Dermis blood vessel endothelial cell (primary cell): ENCODE results near the gene KRT9. TPM values are rescaled to one million over a fixed set of nuclear protein-coding genes. Genes with fewer than 3 reads are reported as not detected.
"Not testable (repeated sequence)": the region's sequence is repeated elsewhere in the genome, so short reads cannot be mapped to it uniquely, and the experiment has no call there.

Source experiments
- DNase-seq: peaks from one replicate; pipeline ENCODE4 v3.0.0; 2010
- total RNA-seq: library from RNA; depleted of rRNA; stranded (reverse); fragments of >200 nt; gene quantifications from 2 replicates; pipeline ENCODE4 v1.2.3, GENCODE V29; 2014

The KRT9 gene, protein sequence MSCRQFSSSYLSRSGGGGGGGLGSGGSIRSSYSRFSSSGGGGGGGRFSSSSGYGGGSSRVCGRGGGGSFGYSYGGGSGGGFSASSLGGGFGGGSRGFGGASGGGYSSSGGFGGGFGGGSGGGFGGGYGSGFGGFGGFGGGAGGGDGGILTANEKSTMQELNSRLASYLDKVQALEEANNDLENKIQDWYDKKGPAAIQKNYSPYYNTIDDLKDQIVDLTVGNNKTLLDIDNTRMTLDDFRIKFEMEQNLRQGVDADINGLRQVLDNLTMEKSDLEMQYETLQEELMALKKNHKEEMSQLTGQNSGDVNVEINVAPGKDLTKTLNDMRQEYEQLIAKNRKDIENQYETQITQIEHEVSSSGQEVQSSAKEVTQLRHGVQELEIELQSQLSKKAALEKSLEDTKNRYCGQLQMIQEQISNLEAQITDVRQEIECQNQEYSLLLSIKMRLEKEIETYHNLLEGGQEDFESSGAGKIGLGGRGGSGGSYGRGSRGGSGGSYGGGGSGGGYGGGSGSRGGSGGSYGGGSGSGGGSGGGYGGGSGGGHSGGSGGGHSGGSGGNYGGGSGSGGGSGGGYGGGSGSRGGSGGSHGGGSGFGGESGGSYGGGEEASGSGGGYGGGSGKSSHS
- not detected in 2 replicates for total RNA-seq

DNA sequence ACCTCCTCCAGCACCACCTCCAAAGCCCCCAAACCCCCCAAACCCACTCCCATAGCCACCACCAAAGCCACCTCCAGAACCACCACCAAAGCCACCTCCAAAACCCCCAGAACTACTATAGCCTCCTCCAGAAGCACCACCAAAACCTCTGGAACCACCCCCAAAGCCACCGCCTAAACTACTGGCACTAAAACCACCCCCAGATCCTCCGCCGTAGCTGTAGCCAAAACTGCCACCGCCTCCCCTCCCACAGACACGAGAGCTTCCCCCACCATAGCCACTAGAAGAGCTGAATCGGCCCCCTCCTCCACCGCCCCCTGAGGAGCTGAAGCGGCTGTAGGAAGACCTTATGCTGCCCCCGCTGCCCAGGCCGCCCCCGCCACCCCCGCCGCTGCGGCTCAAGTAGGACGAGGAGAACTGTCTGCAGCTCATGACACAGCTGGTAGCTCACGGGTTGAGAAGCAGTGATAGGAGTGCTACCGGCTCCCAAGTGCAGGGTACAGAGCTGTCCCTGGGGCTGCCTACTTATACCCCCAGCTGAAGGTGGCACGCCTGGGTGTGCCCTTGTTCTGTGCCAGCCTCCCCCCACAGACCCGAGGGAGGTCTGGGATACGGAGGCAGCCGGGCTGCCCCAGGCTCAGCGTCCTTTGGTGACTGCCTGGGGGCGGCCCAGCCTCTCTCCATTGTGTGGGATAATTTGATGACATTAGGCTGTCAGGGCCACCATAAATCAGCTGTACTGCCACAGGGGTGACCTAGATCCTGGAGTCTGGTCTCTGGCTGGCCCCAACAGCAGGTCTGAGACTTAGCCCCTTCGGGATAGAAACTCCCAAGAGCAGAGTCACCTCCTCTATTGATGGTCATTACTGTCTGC lies at the start of gene KRT9:
Gene KRT9 (minus strand): TSS at position 499 of the 874 bp plus-strand sequence. CDS start 67 bp downstream, at position 432.
- DNase-seq, result no peak

DNA sequence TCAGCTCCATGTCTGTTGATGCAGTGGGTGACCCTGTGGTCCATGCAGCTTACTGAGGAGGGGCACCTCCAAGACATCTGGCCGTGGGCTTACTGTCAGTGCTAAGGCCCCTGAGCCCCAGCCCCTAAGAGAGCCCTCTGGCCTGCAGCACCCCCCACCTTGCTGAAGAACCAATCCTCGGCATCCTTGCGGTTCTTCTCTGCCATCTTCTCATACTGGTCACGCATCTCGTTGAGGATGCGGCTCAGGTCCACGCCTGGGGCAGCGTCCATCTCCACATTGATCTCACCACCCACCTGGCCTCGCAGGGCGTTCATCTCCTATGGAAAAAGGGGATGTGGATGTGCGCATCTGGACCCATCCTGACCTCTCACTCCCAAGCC lies 49.6 kb upstream of the KRT9 start:
- not testable (repeated sequence) for DNase-seq

DNA sequence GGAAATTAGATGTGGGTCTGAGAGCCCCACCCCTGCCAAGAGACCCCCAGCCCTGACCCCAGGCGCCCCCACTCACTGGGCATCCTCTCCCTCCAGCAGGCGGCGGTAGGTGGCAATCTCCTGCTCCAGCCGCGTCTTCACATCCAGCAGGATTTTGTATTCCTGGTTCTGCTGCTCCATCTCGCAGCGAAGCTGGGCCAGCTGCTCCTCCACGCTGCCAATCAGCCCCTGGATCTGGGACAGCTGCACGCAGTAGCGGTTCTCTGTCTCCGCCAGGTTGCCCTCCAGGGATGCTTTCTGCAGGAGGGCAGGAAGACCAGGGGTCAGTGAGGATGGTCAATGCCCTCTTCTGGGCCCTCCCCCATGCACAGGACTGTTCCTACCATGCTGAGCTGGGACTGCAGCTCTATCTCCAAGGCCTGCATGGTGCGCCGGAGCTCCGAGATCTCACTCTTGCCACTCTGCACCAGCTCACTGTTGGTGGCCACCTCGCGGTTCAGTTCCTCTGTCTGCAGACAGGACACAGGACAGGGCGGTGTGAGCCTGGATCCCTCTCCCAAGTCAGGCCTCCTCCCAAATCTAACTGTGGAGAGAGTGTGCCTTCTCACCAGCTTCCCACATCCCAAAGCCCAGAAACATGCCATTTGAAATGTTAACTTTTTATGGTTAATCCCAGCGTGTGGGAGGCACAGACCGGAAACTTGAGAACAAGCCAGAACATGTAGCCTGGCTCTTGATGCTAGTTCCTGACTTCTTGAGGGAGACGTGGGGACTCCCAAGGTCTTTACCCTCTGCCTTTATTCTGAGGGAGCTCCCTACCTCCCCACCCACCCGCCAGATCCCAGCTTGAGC lies 49.0 kb upstream of the KRT9 start:
- no peak for DNase-seq

DNA sequence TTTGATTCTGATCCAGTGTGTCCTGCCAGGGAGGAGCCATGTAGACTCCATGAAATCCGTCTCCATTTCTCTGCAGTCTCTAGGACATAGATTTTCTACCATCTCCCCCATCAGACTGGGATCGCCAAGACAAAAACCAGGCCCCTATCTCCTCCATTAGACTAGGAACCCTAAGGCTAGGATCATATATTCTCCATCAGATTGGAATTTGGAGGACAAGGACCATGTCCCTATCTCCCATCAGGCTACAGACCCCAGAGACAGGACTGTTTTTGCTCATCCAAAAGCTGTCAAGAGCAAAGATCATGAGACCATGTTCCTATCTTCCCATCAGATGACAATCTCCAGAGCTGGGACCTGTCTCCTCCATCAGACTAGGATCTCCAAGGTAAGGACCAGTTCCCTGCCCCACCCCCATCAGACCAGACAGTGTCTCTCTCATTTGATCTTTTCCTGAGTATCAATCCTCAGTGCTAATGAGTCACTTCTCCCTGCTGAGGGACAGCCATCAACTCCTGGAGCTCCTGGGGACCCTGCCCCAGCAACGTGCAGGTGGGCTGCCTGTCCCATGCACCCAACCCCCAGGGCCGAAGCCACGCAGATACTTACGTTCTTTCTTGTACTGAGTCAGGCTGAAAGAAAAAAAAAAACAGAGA lies 48.2 kb upstream of the KRT9 start:
- not testable (repeated sequence) for DNase-seq

DNA sequence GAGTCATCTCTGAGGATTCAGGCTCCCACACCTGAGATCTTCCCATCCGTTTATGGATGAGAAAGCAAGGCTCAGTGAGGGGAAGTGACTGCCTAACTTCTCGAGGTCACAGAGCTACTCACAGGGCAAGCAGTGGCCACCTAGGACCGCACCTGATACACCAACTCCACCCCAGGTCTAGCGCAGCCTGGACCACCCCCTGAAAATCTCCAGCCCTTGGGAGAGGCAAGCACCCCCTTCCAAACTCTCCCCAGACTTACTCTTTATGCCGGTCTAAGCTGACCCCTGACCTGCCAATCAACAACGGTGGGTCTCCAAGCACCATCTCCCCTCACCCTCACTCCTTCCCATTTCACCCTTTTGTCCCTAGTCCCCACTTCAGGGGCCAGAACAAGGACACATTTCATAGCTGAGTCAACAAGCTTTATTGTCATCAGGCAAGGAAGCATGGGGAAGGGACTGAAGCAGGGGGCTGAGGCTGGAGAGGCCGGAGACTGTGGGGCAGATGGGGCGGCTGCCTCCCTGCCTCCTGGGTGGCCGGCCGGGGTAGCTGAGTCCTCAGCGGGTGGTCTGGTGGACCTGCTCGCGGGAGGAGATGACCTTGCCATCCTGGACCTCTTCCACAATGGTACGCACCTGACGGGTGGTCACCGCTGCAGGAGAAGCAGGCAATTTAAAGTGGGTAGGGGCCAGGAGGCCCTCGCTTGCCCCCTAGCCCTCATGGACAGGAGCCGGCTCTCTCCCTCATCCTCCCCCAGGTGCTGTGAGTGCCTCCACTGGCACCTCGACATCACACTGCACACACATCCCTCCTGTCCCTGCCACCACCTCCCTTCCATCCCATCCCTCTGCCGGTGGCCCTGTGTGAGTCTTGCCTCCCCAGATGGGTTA lies 47.4 kb upstream of the KRT9 start:
- DNase-seq, result no peak

DNA sequence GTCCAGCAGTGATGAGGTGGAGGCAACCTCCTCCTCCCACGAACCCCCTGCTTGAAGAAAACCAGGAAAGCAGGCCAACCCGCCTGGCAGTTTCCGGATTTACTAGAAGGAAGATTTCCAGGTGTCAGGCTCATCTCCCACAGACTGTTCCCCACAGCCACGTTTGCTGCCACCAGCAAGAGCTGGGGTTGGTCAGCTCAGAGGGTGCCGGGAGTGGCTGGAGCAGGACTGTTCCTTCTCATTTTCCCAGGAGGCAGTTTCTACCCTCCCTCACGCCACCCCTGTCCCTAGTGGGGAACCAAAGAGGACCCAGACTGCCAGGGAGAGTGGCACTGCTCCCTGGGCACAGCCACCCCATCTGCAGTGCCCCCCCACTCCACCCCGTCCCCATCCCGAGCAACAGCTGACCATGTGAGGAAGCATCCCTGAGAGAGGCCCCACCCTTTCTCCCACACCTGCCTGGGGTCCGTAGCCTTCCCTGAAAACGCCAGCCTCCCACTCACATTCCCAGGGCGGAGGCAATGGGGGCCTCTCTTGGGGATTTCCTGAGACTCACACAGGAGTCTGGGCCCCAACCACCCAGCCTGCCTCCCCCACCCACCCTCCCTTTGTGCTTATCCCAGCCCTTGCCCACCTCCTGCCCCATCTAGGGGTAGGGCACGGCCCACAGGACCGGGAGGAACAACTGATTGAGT lies 46.6 kb upstream of the KRT9 start:
- no peak for DNase-seq

DNA sequence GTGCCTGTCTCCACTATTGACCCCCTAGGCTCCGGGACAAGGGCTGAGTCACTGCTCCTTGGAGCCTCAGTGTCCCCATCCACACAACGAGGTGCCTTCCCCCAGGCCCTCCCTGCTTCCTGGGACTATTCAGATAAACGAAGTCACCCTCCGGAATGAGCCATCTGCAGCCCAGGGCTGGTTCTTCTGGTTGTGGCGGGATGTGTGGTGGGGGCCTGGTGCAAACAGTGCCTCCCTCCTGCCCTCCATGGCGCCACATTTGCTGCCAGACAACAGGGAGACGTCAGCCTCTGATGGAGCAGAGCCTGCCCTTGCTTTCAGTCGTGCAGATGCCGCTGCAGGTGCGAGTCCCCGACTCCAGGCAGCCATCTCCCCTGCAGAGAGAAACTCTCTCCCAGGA lies 45.8 kb upstream of the KRT9 start:
- DNase-seq, result no peak

DNA sequence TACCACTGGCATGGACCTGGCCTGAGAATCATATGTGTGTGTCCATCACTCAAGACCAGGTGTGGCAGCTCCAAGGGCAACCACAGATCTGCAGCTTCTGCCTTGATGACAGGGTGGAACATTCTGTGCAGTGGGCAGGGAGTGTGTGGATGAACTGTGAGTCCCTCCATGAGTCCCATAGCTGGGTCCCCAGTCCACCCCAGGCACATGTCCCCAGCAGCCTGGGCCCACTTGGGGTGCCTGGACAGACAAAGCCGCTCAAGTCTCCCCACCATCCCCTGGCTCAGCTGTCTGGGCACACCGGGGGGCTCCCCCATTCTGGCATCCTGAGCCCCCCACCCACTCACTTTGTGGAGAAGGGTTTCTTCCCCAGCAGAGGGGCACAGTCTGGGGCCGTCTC lies 45.3 kb upstream of the KRT9 start:
- DNase-seq, result no peak

DNA sequence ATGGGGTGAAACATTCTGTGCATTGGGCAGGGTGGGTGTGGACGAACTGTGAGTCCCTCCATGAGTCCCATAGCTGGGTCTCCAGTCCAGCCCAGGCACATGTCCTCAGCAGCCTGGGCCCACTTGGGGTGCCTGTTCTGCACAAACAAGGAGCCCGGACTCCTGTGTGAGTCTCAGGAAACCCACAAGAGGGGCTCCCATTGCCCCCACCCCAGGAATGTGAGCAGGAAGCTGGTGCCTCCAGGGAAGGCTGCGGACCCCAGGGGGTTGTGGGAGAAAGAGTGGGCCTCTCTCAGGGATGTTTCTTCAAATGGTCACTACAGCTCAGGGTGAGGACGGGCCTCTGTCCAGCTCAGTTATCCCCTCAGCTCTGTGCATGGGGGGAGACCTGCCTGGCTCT lies 44.6 kb upstream of the KRT9 start:
- DNase-seq, result not testable (repeated sequence)

DNA sequence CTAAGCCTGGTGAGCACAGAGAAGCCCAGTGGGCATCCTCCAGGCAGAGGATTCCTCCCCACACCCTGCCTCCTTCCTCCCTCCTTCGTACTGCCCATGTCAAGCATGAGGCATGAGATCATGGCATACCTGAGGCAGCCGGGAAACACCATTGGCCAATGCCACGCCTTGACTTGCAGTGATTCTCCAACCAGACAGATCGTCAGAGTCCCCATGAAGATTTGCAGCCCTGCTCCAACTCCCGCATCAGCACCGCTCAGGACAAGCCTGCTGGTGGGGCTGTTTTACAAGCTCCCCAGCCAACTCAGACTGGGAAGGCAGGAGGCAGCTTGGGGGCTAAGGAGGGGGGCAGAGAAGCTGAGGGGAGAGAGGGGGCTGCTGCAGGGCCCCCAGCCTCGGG lies 43.6 kb upstream of the KRT9 start:
- no peak for DNase-seq

DNA sequence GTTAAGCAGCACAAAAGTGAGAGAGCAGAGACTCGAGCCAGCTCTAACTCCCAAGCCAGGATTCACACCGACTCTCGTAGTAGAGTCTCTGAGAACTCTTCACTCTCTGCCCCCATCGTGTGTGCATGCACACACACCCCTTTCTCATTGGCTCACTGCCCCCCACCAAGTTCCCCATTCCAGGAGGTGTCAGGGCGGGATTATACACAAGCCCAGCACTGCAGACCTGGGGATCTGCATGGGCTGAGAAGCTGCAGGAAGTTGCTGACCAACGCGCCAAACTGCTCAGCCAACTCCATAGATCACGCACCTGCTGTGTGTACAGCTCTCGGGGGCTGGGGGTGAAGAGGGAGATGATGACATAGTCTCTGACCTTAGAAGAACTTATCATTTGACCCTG lies 42.9 kb upstream of the KRT9 start:
- DNase-seq, result not testable (repeated sequence)

DNA sequence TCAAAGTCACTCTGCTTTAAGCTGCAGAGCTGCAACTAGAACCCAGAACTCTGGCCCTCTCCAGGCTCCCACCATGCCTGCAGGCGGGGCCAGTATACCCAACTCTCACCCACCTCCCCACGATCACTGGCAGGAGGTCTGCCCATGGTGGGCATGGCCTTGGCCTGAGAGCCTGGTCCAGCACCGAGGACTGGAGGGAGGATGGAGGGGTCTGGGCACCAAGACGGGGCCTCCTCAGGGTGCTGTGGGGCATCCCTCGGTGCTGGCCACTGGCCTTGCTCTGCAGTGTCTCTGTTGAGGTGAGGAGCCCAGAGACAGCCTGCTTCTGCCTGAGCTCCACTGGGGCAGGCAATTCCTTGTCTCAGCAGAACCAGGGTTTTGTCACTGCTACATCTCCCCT lies 42.2 kb upstream of the KRT9 start:
- DNase-seq, result no peak

DNA sequence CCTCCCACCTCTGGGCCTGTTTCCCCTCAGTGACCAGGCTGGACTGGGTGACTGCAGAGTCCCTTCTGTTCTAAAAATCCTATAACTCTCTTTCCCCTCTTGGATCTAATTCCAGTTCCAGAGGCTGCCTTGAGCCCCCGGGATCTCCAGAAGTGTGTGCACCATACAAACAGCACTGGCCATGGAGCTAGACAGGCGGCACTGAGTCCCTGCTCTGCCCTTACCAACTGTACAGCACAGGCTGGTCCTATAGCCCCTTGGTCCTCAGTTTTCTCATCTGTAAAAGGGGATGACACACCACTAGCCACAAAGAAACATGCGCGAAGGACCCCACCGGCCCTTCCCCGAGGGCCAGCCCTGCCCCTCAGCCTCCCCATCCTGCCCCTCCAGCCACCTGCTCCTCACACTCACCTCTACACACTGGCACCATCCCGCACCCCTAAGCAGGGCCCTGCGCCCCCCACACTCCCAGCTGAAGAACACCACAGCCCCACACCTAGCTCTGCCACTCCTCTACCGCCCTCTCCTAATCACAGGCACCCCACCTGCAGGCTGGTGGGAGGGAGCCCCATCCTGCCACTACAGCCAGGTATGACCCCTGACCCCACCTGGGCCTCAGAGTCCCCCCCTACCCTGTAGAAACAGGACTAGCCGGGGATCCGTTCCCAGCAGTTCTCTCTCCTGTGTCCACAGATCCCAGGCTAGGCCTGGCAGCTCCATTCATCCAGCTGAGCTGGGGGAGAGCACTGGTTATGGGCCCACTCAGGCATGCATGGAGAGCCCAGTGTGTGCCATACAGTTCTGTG lies 41.6 kb upstream of the KRT9 start:
- DNase-seq, result no peak

DNA sequence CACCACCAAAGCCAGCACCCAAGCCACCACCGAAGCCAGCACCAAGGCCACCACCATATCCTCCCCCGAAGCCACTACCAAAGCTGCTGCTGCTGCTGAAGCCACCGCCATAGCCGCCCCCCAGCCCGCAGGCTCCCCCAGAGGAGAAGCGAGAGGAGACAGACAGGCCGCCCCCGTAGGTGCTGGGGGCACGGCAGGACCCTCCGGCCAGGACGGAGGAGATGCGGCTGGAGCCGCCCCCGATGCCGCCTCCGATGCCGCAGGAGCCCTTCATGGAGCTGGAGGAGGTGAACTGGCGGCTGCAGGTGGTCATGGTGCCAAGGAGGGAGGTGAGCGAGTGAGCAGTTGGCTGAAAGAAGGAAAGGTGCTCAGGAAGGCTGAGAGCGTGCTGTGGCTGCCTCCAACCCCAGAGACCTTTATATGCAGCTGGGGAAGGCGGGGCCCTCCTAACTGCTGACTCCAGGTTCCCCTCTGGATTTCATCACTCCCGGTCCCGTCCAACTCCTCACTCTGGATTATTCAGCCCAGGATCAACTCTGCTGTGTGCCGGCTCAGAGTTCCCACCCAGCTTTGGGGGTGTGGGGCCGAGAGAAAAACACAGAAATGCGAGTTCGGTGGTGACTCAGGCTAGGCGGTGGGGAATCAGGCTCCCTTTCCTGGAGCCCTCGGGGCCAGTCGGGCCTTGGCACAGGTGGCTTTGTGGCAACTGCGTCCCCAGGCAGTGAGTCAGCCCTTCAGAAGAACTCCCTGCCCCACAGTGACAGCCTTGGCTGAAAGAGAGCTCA lies 40.7 kb upstream of the KRT9 start, which contains the start of gene KRT16:
Gene KRT16 (minus strand): TSS at position 392 of the 785 bp plus-strand sequence. CDS start 79 bp downstream, at position 313.
- DNase-seq, result not testable (repeated sequence)

DNA sequence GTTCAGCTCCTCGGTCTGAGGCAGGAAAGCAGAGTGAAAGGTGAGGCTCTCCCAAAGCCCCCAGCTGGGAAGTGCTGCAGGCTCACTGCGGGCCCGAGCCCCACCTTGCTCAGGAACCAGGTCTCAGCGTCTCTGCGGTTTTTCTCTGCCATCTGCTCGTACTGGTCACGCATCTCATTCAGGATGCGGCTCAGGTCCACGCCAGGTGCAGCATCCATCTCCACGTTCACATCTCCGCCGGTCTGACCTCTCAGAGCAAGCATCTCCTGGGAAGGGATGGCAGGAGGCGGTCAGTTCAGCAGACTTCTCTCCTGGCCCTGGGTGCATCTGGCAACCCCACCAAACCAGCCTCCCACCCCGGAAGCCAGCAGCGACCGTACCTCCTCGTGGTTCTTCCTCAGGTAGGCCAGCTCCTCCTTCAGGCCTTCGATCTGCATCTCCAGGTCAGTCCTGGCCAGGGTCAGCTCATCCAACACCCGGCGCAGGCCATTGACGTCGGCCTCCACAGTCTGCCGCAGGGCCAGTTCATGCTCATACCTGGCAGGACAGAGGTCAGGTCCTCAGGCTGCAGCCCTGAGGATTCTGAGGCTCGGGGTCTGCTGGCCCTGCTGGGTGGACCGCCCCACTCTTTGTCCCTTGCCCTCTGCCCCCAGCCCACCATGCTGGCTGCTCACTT lies 39.2 kb upstream of the KRT9 start:
- DNase-seq, result no peak

DNA sequence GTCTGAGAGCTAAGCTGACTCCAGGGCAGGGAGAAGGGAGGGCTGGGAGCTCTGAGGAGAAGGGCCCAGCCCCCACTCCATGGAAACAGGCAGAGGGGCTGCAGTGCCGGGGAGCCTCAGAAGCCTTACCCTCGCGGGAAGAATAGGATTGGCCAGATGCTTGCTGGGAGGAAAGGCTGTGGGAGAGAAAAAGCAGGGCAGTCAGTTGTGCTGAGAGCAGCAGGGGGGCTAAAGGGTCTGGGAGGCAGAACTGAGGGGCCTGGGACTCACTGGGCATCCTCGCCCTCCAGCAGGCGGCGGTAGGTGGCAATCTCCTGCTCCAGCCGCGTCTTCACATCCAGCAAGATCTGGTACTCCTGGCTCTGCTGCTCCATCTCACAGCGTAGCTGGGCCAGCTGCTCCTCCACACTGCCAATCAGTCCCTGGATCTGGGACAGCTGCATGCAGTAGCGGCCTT lies 38.2 kb upstream of the KRT9 start:
- peak; percentile 12 for DNase-seq

DNA sequence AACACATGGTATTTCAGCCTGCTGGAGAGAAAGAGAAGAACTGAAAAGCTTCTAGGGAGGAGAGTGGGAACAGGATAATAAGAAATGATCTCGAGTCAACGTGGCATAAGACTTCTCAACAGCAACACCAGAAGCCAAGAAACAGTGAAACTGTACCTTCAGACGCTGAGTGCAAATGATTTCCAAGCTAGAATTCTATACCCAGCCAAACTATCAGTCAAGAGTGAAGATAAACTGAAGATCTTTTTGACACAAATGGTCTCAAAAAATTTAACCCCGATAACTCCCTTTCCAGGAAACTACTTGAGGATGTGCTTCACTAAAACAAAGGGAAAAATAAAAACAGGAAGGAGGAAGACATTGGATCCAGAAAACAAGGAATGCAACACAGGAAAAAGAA lies 35.1 kb upstream of the KRT9 start:
- not testable (repeated sequence) for DNase-seq
